GM23338 (cell line): ENCODE measurements around the gene LAMTOR5. TPM values are rescaled to one million over a fixed set of nuclear protein-coding genes. Genes with fewer than 3 reads are reported as not detected.

Experiments
- ATAC-seq: fragments of 200-7000 bp; cut with Tn5 transposase; 3 replicates; pipeline ENCODE4 v1.9.1; 2020
- DNase-seq: peaks from one replicate; pipeline ENCODE4 v3.0.0-alpha.2; 2015; ENCODE audit warnings: low spot score
- H2AFZ ChIP-seq: fragments of 200-600 bp; sonication (generic); 2 replicates; pipeline ENCODE4 v1.8.0; 2016; ENCODE audit warnings: antibody characterized with exemption, mild to moderate bottlenecking, moderate library complexity
- H3F3A ChIP-seq: fragments of 200-600 bp; sonication (generic); replicated peaks from 2 replicates; pipeline ENCODE4 v1.8.0; 2017; ENCODE audit warnings: antibody characterized with exemption, mixed run types, low read depth
- H3K27ac ChIP-seq: fragments of 200-600 bp; sonication (generic); 2 replicates; pipeline ENCODE4 v1.6.1; 2016; ENCODE audit warnings: low read depth
- H3K27me3 ChIP-seq: fragments of 200-600 bp; sonication (generic); 2 replicates; pipeline ENCODE4 v1.8.0; 2016; ENCODE audit warnings: mild to moderate bottlenecking, mixed run types, moderate library complexity; ENCODE audit not compliant: insufficient read depth
- H3K36me3 ChIP-seq: fragments of 200-600 bp; sonication (generic); 2 replicates; pipeline ENCODE4 v1.8.0; 2016; ENCODE audit warnings: mild to moderate bottlenecking; ENCODE audit not compliant: insufficient read depth
- H3K4me1 ChIP-seq: fragments of 200-600 bp; sonication (generic); 2 replicates; pipeline ENCODE4 v1.8.0; 2016; ENCODE audit warnings: mild to moderate bottlenecking, moderate library complexity; ENCODE audit not compliant: insufficient read depth
- H3K4me2 ChIP-seq: fragments of 200-600 bp; sonication (generic); 2 replicates; pipeline ENCODE4 v1.7.1; 2017; ENCODE audit warnings: mixed run types
- H3K4me3 ChIP-seq: fragments of 200-600 bp; sonication (generic); 2 replicates; pipeline ENCODE4 v1.6.1; 2016; ENCODE audit warnings: mixed run types
- H3K79me2 ChIP-seq: fragments of 200-600 bp; sonication (generic); replicated peaks from 2 replicates; pipeline ENCODE4 v1.8.0; 2017; ENCODE audit warnings: mild to moderate bottlenecking; ENCODE audit not compliant: insufficient read depth
- H3K9me2 ChIP-seq: fragments of 200-600 bp; sonication (generic); 2 replicates; pipeline ENCODE4 v1.8.0; 2017; ENCODE audit not compliant: insufficient read depth
- H4K20me1 ChIP-seq: fragments of 200-600 bp; sonication (generic); replicated peaks from 2 replicates; pipeline ENCODE4 v1.8.0; 2017; ENCODE audit warnings: mild to moderate bottlenecking; ENCODE audit not compliant: insufficient read depth
- H3K27ac Mint-ChIP-seq: 2 replicates; pipeline ENCODE4 v1.8.0; 2020; ENCODE audit warnings: inconsistent platforms, mild to moderate bottlenecking, moderate library complexity, mixed read lengths
- H3K27me3 Mint-ChIP-seq: 3 replicates; pipeline ENCODE4 v1.8.0; 2022; ENCODE audit warnings: low read depth, mild to moderate bottlenecking, moderate library complexity, mixed read lengths, inconsistent platforms; ENCODE audit not compliant: insufficient read depth, poor library complexity
- H3K36me3 Mint-ChIP-seq: 3 replicates; pipeline ENCODE4 v1.8.0; 2021; ENCODE audit warnings: low read depth, mild to moderate bottlenecking, inconsistent platforms, moderate library complexity, mixed read lengths
- H3K4me1 Mint-ChIP-seq: 3 replicates; pipeline ENCODE4 v1.8.0; 2020; ENCODE audit warnings: mild to moderate bottlenecking, inconsistent platforms, mixed read lengths
- H3K4me3 Mint-ChIP-seq: 3 replicates; pipeline ENCODE4 v1.8.0; 2021; ENCODE audit warnings: moderate library complexity, mild to moderate bottlenecking, inconsistent platforms, mixed read lengths
- H3K9me3 Mint-ChIP-seq: 3 replicates; pipeline ENCODE4 v1.8.0; 2020; ENCODE audit warnings: moderate library complexity, mild to moderate bottlenecking, inconsistent platforms, mixed read lengths
- CREB1 ChIP-seq: fragments of 250-450 bp; sonication (Bioruptor Pico); IDR thresholded peaks from 2 replicates; pipeline ENCODE4 v1.5.0; 2020; ENCODE audit warnings: low read depth, mild to moderate bottlenecking, moderate library complexity
- EZH2 ChIP-seq: fragments of 200-600 bp; sonication (generic); IDR thresholded peaks from one replicate; pipeline ENCODE4 v1.8.0; 2017; ENCODE audit warnings: antibody characterized with exemption, mild to moderate bottlenecking, low read depth; ENCODE audit not compliant: unreplicated experiment
- EZH2phosphoT487 ChIP-seq: fragments of 200-600 bp; sonication (generic); IDR thresholded peaks from one replicate; pipeline ENCODE4 v1.8.1; 2018; ENCODE audit warnings: antibody characterized with exemption; ENCODE audit not compliant: unreplicated experiment
- JUNB ChIP-seq: IDR thresholded peaks from one replicate; pipeline ENCODE4 v1.6.1; 2016; ENCODE audit warnings: antibody characterized with exemption; ENCODE audit not compliant: unreplicated experiment
- NANOG ChIP-seq: IDR thresholded peaks from 2 replicates; pipeline ENCODE4 v1.6.1; 2016; ENCODE audit warnings: antibody characterized with exemption, borderline replicate concordance
- POLR2AphosphoS5 ChIP-seq: IDR thresholded peaks from 2 replicates; pipeline ENCODE4 v1.6.1; 2016; ENCODE audit warnings: antibody characterized with exemption, low read depth
- STAT1 ChIP-seq: IDR thresholded peaks from one replicate; pipeline ENCODE4 v1.6.1; 2016; ENCODE audit warnings: antibody characterized with exemption; ENCODE audit not compliant: unreplicated experiment
- ZNF114 ChIP-seq: fragments of 250-450 bp; sonication (Bioruptor Pico); IDR thresholded peaks from 2 replicates; pipeline ENCODE4 v1.5.0; 2020; ENCODE audit warnings: mild to moderate bottlenecking, moderate library complexity
- ZNF331 ChIP-seq: fragments of 250-450 bp; sonication (Bioruptor Pico); IDR thresholded peaks from 2 replicates; pipeline ENCODE4 v1.5.0; 2020; ENCODE audit warnings: low read depth, mild to moderate bottlenecking, moderate library complexity
- ZNF462 ChIP-seq: fragments of 250-450 bp; sonication (Bioruptor Pico); IDR thresholded peaks from 2 replicates; pipeline ENCODE4 v1.5.0; 2020; ENCODE audit warnings: mild to moderate bottlenecking, moderate library complexity
- polyA plus RNA-seq: library from polyadenylated mRNA; unstranded; fragments of >200 nt; fragmentation: Nextera tagmentation; extraction: Ambion mirVana; gene quantifications from 2 replicates; pipeline ENCODE4 v1.2.1, GENCODE V29; 2016
- total RNA-seq: library from RNA; depleted of rRNA; stranded (reverse); fragments of >200 nt; shearing (Covaris generic); gene quantifications from 2 replicates; pipeline ENCODE4 v1.2.3, GENCODE V29; 2014
- TF ChIP-seq, protein P1 (sequence below): IDR thresholded peaks from one replicate; pipeline ENCODE4 v1.6.1; 2018; ENCODE audit warnings: antibody characterized with exemption; ENCODE audit not compliant: unreplicated experiment

Gene LAMTOR5
- total and polyA plus RNA-seq, 2 experiments from 2014 or later: 41.0 to 246 TPM

- H3K9me2 ChIP-seq: no peaks in the 10 kb centered on the region
- H3K4me2 ChIP-seq: no peak overlapping the region
- Mint-ChIP-seq H3K36me3 (peaks cover 39% of the 10 kb centered on the region), H3K4me1 (peaks cover 7% of the 10 kb centered on the region; the same call in 2 of the 3 replicates), H3K9me3 (no peaks in the 10 kb centered on the region), H3K27me3 (peaks cover 2% of the 10 kb centered on the region), H3K4me3 (no peak overlapping the region), H3K27ac (peak overlapping the region; percentile 27; the same call in 1 of the 2 replicates)
- peaks cover 3% of the 10 kb centered on the region; the same call in 1 of the 2 replicates for H4K20me1 ChIP-seq
- no peak for TF ChIP-seq JUNB
- TF ChIP-seq POLR2AphosphoS5: no peak
- no peak for TF ChIP-seq CREB1 (CRISPR knock-in tag)
- TF ChIP-seq NANOG: no peak
- TF ChIP-seq, protein P1, sequence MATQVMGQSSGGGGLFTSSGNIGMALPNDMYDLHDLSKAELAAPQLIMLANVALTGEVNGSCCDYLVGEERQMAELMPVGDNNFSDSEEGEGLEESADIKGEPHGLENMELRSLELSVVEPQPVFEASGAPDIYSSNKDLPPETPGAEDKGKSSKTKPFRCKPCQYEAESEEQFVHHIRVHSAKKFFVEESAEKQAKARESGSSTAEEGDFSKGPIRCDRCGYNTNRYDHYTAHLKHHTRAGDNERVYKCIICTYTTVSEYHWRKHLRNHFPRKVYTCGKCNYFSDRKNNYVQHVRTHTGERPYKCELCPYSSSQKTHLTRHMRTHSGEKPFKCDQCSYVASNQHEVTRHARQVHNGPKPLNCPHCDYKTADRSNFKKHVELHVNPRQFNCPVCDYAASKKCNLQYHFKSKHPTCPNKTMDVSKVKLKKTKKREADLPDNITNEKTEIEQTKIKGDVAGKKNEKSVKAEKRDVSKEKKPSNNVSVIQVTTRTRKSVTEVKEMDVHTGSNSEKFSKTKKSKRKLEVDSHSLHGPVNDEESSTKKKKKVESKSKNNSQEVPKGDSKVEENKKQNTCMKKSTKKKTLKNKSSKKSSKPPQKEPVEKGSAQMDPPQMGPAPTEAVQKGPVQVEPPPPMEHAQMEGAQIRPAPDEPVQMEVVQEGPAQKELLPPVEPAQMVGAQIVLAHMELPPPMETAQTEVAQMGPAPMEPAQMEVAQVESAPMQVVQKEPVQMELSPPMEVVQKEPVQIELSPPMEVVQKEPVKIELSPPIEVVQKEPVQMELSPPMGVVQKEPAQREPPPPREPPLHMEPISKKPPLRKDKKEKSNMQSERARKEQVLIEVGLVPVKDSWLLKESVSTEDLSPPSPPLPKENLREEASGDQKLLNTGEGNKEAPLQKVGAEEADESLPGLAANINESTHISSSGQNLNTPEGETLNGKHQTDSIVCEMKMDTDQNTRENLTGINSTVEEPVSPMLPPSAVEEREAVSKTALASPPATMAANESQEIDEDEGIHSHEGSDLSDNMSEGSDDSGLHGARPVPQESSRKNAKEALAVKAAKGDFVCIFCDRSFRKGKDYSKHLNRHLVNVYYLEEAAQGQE: no peak
- TF ChIP-seq ZNF114 (CRISPR knock-in tag): no peak
- no peak for TF ChIP-seq EZH2
- TF ChIP-seq ZNF462 (CRISPR knock-in tag): no peak
- no peak for TF ChIP-seq EZH2phosphoT487
- no peak for TF ChIP-seq ZNF331 (CRISPR knock-in tag)
- TF ChIP-seq STAT1: no peak
- H3K27ac ChIP-seq: no peak overlapping the region
- H3F3A ChIP-seq: no peaks in the 10 kb centered on the region
- H3K4me1 ChIP-seq: peaks cover 5% of the 10 kb centered on the region; the same call in 1 of the 2 replicates
- DNase-seq: no peak
- H3K36me3 ChIP-seq: peaks cover 14% of the 10 kb centered on the region
- no peak for ATAC-seq
- H3K4me3 ChIP-seq: no peak overlapping the region
- H3K27me3 ChIP-seq: no peaks in the 10 kb centered on the region
- H2AFZ ChIP-seq: no peak overlapping the region
- H3K79me2 ChIP-seq: no peaks in the 10 kb centered on the region
These were observed 26.7 kb downstream of the LAMTOR5 start for GRCh38 chr1:110380672-110381283.
